MM.1S (cell line): ENCODE results near the gene GRXCR1.

Experiments used
- EZH2 ChIP-seq: fragments of 300-600 bp; sonication (generic); optimal IDR thresholded peaks from 2 replicates; pipeline ENCODE3; 2017; ENCODE audit warnings: low read depth, mild to moderate bottlenecking, antibody characterized with exemption, low read length, mixed read lengths
- TF ChIP-seq, protein P1 (sequence below): fragments of 300-600 bp; sonication (generic); IDR thresholded peaks from 2 replicates; pipeline ENCODE4 v1.5.1; 2016; ENCODE audit warnings: antibody characterized with exemption, low read length, mixed read lengths

DNA sequence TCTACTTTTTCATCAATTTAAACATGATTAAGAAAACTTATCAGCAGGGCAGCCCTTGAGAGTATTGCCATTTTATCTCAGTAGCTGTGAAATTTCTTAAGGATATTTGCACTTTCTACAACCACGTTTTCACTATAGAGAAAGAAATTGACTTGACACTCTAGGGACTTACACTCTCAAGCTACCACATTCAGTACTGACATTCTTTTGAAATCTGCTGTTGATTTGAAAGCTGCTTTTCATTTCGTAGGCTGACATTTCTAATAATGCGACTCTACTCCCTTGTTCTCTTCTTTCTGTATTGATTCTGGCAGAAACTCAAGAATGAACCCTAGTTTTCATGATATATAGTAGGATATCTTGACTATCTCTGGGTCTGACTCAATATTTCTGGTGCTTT is 13.7 kb upstream of the GRXCR1 start:
- TF ChIP-seq EZH2: no peak
- TF ChIP-seq, protein P1, sequence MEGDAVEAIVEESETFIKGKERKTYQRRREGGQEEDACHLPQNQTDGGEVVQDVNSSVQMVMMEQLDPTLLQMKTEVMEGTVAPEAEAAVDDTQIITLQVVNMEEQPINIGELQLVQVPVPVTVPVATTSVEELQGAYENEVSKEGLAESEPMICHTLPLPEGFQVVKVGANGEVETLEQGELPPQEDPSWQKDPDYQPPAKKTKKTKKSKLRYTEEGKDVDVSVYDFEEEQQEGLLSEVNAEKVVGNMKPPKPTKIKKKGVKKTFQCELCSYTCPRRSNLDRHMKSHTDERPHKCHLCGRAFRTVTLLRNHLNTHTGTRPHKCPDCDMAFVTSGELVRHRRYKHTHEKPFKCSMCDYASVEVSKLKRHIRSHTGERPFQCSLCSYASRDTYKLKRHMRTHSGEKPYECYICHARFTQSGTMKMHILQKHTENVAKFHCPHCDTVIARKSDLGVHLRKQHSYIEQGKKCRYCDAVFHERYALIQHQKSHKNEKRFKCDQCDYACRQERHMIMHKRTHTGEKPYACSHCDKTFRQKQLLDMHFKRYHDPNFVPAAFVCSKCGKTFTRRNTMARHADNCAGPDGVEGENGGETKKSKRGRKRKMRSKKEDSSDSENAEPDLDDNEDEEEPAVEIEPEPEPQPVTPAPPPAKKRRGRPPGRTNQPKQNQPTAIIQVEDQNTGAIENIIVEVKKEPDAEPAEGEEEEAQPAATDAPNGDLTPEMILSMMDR: no peak
